SK-N-MC (cell line): Measurements from ENCODE around the gene LAMC3.

ENCODE experiments used
- DNase-seq: peaks from one replicate; pipeline ENCODE4 v3.0.0-alpha.2; 2011; ENCODE audit warnings: low read depth, low spot score
- H3K27ac ChIP-seq: fragments of 200-600 bp; sonication (generic); 2 replicates; pipeline ENCODE4 v1.5.1; 2016; ENCODE audit warnings: mixed run types
- H3K36me3 ChIP-seq: fragments of 200-600 bp; sonication (generic); 2 replicates; pipeline ENCODE4 v1.6.1; 2017; ENCODE audit warnings: antibody characterized with exemption, low read length, mixed read lengths; ENCODE audit not compliant: insufficient read depth
- H3K4me3 ChIP-seq: fragments of 200-600 bp; sonication (generic); 2 replicates; pipeline ENCODE4 v1.5.1; 2016
- H3K9ac ChIP-seq: fragments of 200-600 bp; sonication (generic); 2 replicates; pipeline ENCODE4 v1.8.0; 2017; ENCODE audit warnings: mixed run types, mixed read lengths; ENCODE audit not compliant: insufficient read length
- H3K9me3 ChIP-seq: fragments of 200-600 bp; sonication (generic); 2 replicates; pipeline ENCODE4 v1.6.1; 2017; ENCODE audit warnings: low read depth, mild to moderate bottlenecking, antibody characterized with exemption, low read length, moderate library complexity, mixed read lengths
- EZH2 ChIP-seq: fragments of 200-600 bp; sonication (generic); IDR thresholded peaks from one replicate; pipeline ENCODE4 v1.6.1; 2017; ENCODE audit warnings: antibody characterized with exemption
- FOXP2 ChIP-seq: optimal IDR thresholded peaks from 2 replicates; pipeline ENCODE3; 2011; ENCODE audit warnings: mild to moderate bottlenecking, moderate library complexity; ENCODE audit not compliant: insufficient read depth; ENCODE audit errors: extremely low read length, control extremely low read depth
- POLR2AphosphoS5 ChIP-seq: IDR thresholded peaks from 2 replicates; pipeline ENCODE4 v1.6.1; 2012; ENCODE audit warnings: mild to moderate bottlenecking, low read depth, low read length, borderline replicate concordance

LAMC3 gene

DNA sequence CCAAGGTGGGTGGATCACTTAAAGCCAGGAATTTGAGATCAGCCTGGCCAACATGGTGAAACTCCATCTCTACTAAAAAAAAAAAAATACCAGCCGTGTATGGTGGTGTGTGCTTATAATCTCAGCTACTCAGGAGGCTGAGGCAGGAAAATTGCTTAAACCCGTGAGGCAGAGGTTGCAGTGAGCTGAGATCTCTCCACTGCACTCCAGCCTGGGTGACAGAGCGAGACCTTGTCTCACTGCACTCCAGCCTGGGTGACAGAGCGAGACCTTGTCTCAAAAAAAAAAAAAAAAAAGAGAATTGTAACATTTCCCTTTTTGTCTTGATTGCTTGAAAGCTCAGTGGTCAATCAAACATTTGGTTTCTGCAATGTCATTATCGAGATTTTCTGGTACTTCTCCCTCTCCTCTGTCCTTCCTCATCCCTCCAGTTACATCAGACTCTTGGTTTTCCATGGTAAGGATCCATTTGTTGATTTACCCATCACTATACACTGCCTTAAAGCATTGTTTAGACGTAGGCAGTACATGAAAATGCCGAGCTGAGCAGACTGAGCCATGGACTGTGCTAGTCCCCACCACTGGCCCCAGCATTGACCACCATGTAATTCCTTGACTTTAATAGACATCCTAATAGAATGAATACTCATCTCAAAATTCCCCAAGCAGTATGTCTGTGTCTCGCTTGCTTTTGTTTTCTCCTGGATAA, 75.8 kb downstream of the LAMC3 start:
- no peak for DNase-seq
- no peak overlapping the region for H3K27ac ChIP-seq
- H3K4me3 ChIP-seq = no peak overlapping the region
- no peaks in the 10 kb centered on the region for H3K36me3 ChIP-seq
- no peak overlapping the region for H3K9ac ChIP-seq
- H3K9me3 ChIP-seq = no peaks in the 10 kb centered on the region
- TF ChIP-seq POLR2AphosphoS5 = no peak
- no peak for TF ChIP-seq EZH2
- no peak for TF ChIP-seq FOXP2

DNA sequence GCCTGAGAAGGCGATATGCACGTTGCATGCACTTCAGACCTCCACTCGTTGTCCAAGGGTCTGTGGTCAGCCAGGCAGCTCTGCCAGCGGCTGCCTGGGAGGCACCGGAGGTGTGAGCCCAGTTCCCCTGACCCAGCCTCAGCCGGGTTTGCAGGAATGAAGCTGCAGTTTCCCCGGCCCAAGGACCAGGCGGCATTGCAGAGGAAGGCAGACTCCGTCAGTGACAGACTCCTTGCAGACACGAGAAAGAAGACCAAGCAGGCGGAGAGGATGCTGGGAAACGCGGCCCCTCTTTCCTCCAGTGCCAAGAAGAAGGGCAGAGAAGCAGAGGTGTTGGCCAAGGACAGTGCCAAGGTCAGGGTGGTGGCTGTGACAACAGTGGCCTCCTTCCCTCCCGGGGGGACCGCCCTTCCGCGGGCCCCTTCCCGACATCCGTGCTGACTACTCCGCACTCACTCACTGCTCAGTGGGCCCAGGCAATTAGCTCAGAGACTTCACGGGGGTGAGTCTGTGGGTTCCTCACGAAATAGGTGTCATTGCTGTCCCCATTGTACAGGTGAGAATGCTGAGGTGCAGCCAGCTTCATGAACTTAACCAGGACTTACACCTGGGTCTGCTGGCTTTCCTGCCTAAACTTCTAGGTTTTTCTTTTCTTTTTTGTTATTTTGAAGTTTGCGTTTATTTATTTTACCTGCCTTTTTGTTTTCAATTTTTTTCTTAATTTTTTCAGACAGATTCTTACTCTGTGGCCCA, 76.6 kb downstream of the LAMC3 start:
- DNase-seq = no peak
- TF ChIP-seq EZH2 (no peak), POLR2AphosphoS5 (no peak)
- Histone ChIP-seq H3K4me3 (no peak overlapping the region), H3K9ac (no peak overlapping the region), H3K9me3 (no peaks in the 10 kb centered on the region), H3K27ac (no peak overlapping the region), H3K36me3 (no peaks in the 10 kb centered on the region)

DNA sequence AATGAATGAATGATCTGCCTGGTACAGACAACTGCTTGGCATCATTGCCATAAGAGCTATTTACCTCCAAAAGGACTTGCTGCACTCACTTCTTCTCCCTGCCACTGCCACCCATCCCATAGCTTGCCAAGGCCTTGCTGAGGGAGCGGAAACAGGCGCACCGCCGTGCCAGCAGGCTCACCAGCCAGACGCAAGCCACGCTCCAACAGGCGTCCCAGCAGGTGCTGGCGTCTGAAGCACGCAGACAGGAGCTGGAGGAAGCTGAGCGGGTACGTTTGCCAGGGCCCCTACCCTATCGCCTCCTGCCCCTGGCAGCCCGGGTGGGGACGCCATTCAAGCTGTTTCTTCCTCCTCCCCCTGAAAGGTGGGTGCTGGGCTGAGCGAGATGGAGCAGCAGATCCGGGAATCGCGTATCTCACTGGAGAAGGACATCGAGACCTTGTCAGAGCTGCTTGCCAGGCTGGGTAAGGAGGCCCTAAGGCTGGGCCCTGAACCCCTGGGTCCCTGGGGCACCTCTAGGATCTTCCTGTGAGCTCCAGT, 78.5 kb downstream of the LAMC3 start:
- no peak for TF ChIP-seq FOXP2
- no peak overlapping the region for H3K4me3 ChIP-seq
- no peak overlapping the region for H3K9ac ChIP-seq
- no peak for DNase-seq
- no peaks in the 10 kb centered on the region for H3K36me3 ChIP-seq
- no peak overlapping the region for H3K27ac ChIP-seq
- no peaks in the 10 kb centered on the region for H3K9me3 ChIP-seq

DNA sequence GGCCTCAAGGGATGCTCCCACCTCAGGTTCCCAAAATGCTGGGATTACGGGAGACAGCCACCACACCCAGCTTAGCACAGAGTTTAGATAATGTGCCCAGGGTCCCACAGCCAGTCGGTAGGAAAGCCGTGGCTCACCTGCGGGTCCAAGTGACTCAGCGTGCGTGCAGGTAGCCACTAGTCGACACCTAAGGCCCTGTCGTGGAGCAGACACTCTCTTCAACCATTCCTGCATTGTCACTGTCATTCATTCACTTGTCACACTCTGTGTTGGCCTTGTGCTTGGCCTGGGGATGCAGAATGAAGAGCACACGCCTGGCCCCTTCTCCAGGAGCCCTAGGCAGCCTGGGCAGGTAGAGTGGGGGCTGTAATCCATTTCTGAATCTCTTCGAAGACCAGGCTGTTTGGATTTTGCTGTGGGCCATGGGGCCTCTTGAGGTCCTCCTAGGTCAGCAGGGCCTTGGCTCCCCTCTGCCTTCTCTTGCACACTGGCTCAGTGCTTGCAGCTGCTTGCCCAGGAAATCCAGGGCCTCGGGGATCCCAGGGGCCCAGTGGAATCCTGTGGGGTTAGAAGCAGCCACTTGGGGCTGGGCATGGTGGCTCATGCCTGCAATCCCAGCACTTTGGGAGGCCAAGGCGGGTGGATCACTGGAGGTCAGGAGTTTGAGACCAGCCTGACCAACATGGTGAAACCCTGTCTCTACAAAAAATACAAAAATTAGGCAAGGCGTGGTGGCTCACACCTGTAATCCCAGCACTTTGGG, 81.2 kb downstream of the LAMC3 start:
- no peak overlapping the region for H3K27ac ChIP-seq
- no peaks in the 10 kb centered on the region for H3K9me3 ChIP-seq
- H3K36me3 ChIP-seq = no peaks in the 10 kb centered on the region
- H3K9ac ChIP-seq = no peak overlapping the region
- no peak overlapping the region for H3K4me3 ChIP-seq
- no peak for TF ChIP-seq EZH2
- no peak for TF ChIP-seq FOXP2
- TF ChIP-seq POLR2AphosphoS5 = no peak
- no peak for DNase-seq

DNA sequence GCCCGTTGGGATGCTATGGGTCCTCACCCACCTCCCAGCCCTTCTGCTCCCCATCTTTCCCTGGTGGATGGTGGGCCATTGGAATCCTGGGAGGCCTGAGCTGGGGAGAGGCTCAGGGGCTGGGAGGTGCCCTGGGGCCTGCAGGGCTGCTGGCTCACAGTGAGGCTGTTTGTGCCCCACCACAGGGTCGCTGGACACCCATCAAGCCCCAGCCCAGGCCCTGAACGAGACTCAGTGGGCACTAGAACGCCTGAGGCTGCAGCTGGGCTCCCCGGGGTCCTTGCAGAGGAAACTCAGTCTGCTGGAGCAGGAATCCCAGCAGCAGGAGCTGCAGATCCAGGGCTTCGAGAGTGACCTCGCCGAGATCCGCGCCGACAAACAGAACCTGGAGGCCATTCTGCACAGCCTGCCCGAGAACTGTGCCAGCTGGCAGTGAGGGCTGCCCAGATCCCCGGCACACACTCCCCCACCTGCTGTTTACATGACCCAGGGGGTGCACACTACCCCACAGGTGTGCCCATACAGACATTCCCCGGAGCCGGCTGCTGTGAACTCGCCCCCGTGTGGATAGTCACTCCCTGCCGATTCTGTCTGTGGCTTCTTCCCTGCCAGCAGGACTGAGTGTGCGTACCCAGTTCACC, 82.5 kb downstream of the LAMC3 start:
- H3K9ac ChIP-seq = no peak overlapping the region
- H3K27ac ChIP-seq = no peak overlapping the region
- no peak for TF ChIP-seq POLR2AphosphoS5
- no peak for TF ChIP-seq FOXP2
- no peak for TF ChIP-seq EZH2
- H3K4me3 ChIP-seq = no peak overlapping the region
- H3K9me3 ChIP-seq = no peaks in the 10 kb centered on the region
- DNase-seq = no peak
- no peaks in the 10 kb centered on the region for H3K36me3 ChIP-seq

DNA sequence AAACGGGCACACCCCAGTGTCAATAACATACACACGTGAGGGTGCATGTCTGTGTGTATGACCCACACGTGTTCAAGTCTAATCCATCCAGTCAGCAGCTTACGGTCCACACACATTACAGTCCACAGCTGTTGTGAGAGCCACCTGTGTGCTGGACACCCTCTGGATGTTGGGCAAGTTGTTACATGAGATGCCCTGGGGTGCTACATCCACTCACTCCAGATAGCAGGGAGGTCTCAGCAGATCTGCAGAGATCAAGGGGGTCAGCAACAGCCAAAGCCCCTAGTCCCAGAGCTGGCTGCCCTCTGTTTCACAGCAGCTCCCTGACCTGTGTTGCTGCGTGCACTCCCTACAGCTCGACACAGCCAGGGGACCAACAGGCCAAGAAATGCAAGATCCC, 83.1 kb downstream of the LAMC3 start:
- Histone ChIP-seq H3K27ac (no peak overlapping the region), H3K9me3 (no peaks in the 10 kb centered on the region), H3K36me3 (no peaks in the 10 kb centered on the region), H3K4me3 (no peak overlapping the region), H3K9ac (no peak overlapping the region)
- DNase-seq = no peak
- TF ChIP-seq FOXP2 = no peak
- no peak for TF ChIP-seq EZH2
- no peak for TF ChIP-seq POLR2AphosphoS5

DNA sequence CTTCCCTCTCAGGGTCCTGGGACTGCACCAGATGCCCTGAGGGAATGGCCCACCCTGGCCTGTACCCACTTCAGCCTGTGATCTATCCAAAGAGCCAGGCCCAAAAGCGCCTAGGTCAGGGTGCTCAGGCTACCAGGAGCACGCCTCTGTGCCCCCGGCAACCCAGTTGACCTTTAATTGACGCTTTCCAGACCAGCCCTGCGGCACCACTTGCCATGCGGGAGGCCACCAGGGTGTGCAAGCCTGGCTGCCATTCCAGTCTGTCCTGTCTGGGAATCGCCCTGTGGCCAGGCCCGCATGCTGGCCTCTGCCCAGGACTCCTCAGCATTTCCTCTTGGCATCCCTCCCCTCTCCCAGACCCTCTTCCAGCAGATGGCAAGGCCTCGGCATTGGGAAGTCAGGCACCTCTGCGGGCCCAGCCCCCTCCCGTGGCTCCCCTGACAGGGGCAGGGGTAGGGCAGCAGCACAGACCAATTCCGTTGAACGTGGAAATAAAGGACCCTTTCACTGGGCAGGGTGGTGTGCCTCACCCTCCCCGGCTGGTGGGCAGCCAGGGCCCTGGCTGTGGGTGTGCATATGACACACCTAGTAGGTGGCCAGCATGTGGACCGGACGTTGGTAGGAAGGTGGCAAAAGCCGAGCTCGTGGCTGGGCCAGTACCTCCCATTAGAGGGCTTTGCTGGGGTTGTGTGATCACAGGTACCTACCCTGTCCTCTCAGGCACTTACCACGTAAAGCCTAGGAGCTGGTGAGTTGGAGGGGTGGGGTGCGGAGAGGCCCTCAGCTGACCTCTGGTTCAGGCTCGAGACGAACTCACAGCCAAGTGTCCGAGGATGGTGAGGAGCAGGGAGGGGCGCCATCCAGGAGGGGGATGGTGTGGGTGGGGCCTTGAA, 83.8 kb downstream of the LAMC3 start:
- no peak overlapping the region for H3K4me3 ChIP-seq
- no peak overlapping the region for H3K27ac ChIP-seq
- H3K9ac ChIP-seq = no peak overlapping the region
- H3K36me3 ChIP-seq = no peaks in the 10 kb centered on the region
- no peaks in the 10 kb centered on the region for H3K9me3 ChIP-seq
- DNase-seq = no peak
- no peak for TF ChIP-seq FOXP2
- TF ChIP-seq POLR2AphosphoS5 = no peak
- no peak for TF ChIP-seq EZH2
